ENCODE data around the gene CCDC50. TPM values are rescaled to one million over a fixed set of nuclear protein-coding genes. Genes with fewer than 3 reads are reported as not detected.

CCDC50 gene
- total RNA-seq, 1 donor from 2014 or later = 55.9 TPM

GRCh38 chr3:191303596-191303995, 25.6 kb upstream of the CCDC50 start:
- no peak for DNase-seq (ENCODE audit: low spot score)
- Mint-ChIP-seq H3K4me3 (ENCODE audit: unreplicated experiment) (no peak overlapping the region), H3K27ac (ENCODE audit: unreplicated experiment) (no peak overlapping the region), H3K4me1 (ENCODE audit: low read depth) (no peaks in the 10 kb centered on the region), H3K27me3 (ENCODE audit: low read depth) (no peaks in the 10 kb centered on the region), H3K9me3 (ENCODE audit: low read depth) (no peaks in the 10 kb centered on the region), H3K36me3 (ENCODE audit: low read depth) (no peaks in the 10 kb centered on the region)
- no peak for TF ChIP-seq CTCF (IDR thresholded peaks at IDR 0.05)

GRCh38 chr3:191306428-191306827, 22.8 kb upstream of the CCDC50 start:
- no peaks in the 10 kb centered on the region for H3K9me3 Mint-ChIP-seq (ENCODE audit: low read depth)
- no peaks in the 10 kb centered on the region for H3K36me3 Mint-ChIP-seq (ENCODE audit: low read depth)
- H3K27me3 Mint-ChIP-seq (ENCODE audit: low read depth) = no peaks in the 10 kb centered on the region
- TF ChIP-seq CTCF (IDR thresholded peaks at IDR 0.05) = no peak
- H3K4me1 Mint-ChIP-seq (ENCODE audit: low read depth) = no peaks in the 10 kb centered on the region
- no peak for DNase-seq (ENCODE audit: low spot score)
- H3K4me3 Mint-ChIP-seq (ENCODE audit: unreplicated experiment) = no peak overlapping the region
- H3K27ac Mint-ChIP-seq (ENCODE audit: unreplicated experiment) = no peak overlapping the region

- no peak for TF ChIP-seq CTCF (IDR thresholded peaks at IDR 0.05)
- DNase-seq (ENCODE audit: low spot score) = no peak
- no peak overlapping the region for H3K27ac Mint-ChIP-seq (ENCODE audit: unreplicated experiment)
- H3K4me1 Mint-ChIP-seq (ENCODE audit: low read depth) = no peaks in the 10 kb centered on the region
- no peaks in the 10 kb centered on the region for H3K36me3 Mint-ChIP-seq (ENCODE audit: low read depth)
- H3K9me3 Mint-ChIP-seq (ENCODE audit: low read depth) = no peaks in the 10 kb centered on the region
- H3K4me3 Mint-ChIP-seq (ENCODE audit: unreplicated experiment) = no peak overlapping the region
- H3K27me3 Mint-ChIP-seq (ENCODE audit: low read depth) = no peaks in the 10 kb centered on the region
Observed at GRCh38 chr3:191307341-191307740, 21.9 kb upstream of the CCDC50 start.

DNA sequence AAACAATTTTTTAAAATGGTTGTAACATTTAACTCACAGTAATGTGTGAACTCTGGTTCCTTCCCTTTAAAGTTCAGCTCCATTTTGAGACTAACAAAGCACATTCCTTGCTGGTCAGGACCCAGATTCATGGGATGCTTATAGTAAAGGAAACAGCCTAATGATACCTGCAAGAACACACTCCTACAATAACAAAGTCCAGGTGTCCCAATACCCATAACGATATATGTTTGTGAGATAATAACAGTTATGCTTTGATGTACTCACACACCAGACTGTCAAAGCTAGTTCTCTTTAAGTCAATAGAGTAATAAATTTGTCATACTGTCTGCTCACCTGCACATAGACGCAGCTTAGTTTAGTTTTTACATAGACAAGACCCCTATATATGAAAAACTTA, 15.9 kb upstream of the CCDC50 start:
- TF ChIP-seq CTCF (IDR thresholded peaks at IDR 0.05) = no peak
- no peaks in the 10 kb centered on the region for H3K4me1 Mint-ChIP-seq (ENCODE audit: low read depth)
- no peaks in the 10 kb centered on the region for H3K9me3 Mint-ChIP-seq (ENCODE audit: low read depth)
- no peak overlapping the region for H3K27ac Mint-ChIP-seq (ENCODE audit: unreplicated experiment)
- no peak for DNase-seq (ENCODE audit: low spot score)
- no peaks in the 10 kb centered on the region for H3K27me3 Mint-ChIP-seq (ENCODE audit: low read depth)
- no peak overlapping the region for H3K4me3 Mint-ChIP-seq (ENCODE audit: unreplicated experiment)
- H3K36me3 Mint-ChIP-seq (ENCODE audit: low read depth) = no peaks in the 10 kb centered on the region

DNA sequence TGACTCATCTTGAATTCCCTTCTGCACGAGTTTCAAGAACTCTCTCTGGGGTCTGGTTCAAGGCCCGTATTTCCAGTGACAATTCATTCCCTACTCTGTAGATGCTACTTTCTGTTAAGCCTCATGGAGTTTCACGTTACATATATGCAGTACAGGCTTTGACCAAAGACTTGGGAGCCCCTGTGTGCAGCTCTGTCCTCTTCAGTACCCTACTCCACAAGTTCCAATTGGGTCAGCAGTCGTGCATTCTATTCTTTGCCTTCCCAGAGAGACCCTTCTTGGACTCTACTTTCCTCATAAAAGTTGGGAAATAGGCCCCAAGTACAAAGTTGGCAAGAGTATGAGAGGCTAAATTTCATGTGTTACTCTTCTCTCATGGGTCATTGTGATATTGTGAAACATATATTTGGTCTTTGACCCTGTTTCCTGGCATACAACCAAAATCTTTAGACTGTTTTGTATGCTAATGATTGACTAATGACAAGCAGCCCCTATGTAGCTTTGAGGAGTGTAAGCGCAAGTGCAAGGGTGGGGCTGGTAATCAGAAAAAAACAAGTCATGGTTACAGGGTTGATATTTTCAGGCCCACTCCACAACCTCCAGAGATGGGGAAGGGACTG, 15.0 kb upstream of the CCDC50 start:
- no peak for TF ChIP-seq CTCF (IDR thresholded peaks at IDR 0.05)
- no peaks in the 10 kb centered on the region for H3K27me3 Mint-ChIP-seq (ENCODE audit: low read depth)
- H3K4me1 Mint-ChIP-seq (ENCODE audit: low read depth) = no peaks in the 10 kb centered on the region
- no peaks in the 10 kb centered on the region for H3K9me3 Mint-ChIP-seq (ENCODE audit: low read depth)
- no peaks in the 10 kb centered on the region for H3K36me3 Mint-ChIP-seq (ENCODE audit: low read depth)
- no peak overlapping the region for H3K27ac Mint-ChIP-seq (ENCODE audit: unreplicated experiment)
- no peak overlapping the region for H3K4me3 Mint-ChIP-seq (ENCODE audit: unreplicated experiment)
- DNase-seq (ENCODE audit: low spot score) = no peak

Data from chondrocyte (in vitro differentiated cells).